HCT116 (cell line): ENCODE results near the gene SMG6. TPM values are rescaled to one million over a fixed set of nuclear protein-coding genes. Genes with fewer than 3 reads are reported as not detected.

Experiments
- ATAC-seq: fragments of 200-7000 bp; cut with Tn5 transposase; 2 replicates; pipeline ENCODE4 v1.9.1; 2020; ENCODE audit warnings: mild to moderate bottlenecking, moderate library complexity
- BruUV-seq: library from RNA; stranded (reverse); fragments of 400-500 nt; replicated peaks from 2 replicates; lab custom pipeline; 2021; lab: Mats Ljungman, UMichigan
- CTCF ChIA-PET: fragments of 300-600 bp; sonication (Branson Sonifier 250); formaldehyde crosslinking; loops from one replicate; lab custom pipeline; 2021; ENCODE audit warnings: antibody characterized with exemption; lab: Charles Lee
- POLR2A ChIA-PET: fragments of 300-600, 350-600 bp; sonication (Branson Sonifier 250); formaldehyde crosslinking; loops from one replicate; lab custom pipeline; 2021; ENCODE audit warnings: antibody characterized with exemption; lab: Charles Lee
- RAD21 ChIA-PET, 2 experiments: fragments of 300-600 bp; sonication (Branson Sonifier 250); formaldehyde crosslinking; loops; one replicate each; lab custom pipeline; 2023; ENCODE audit warnings: low total read pairs in 2 of 2; ENCODE audit not compliant: uncharacterized antibody in 2 of 2, unreplicated experiment in 2 of 2, low non-redundant PET in 1 of 2; lab: Charles Lee
- DNase-seq: peaks from one replicate; pipeline ENCODE4 v3.0.0-alpha.2; 2010; ENCODE audit warnings: low read depth, low spot score
- H2AFZ ChIP-seq: fragments of 200-600 bp; shearing (Covaris generic), sonication (generic); 2 replicates; pipeline ENCODE4 v1.6.1; 2017; ENCODE audit warnings: low read depth, mixed run types, mixed read lengths, antibody characterized with exemption, low read length; ENCODE audit not compliant: poor library complexity, severe bottlenecking
- H3K27ac ChIP-seq: 2 replicates; pipeline ENCODE4 v1.5.1; 2012; ENCODE audit warnings: low read depth, low read length
- H3K27me3 ChIP-seq: fragments of 200-600 bp; sonication (generic); 2 replicates; pipeline ENCODE4 v1.6.1; 2016; ENCODE audit warnings: mixed run types, low read length, mixed read lengths; ENCODE audit not compliant: insufficient read depth
- H3K36me3 ChIP-seq, 2 experiments: fragments of 200-500 bp in 1 of 2; fragments of 200-600 bp in 1 of 2; sonication (Bioruptor generic) in 1 of 2; sonication (generic) in 1 of 2; 2 replicates each; pipeline versions ENCODE4 v1.5.1 to v1.6.1; 2014 to 2016; ENCODE audit warnings: low read length in 2 of 2, inconsistent platforms in 1 of 2, mixed read lengths in 1 of 2, mixed run types in 1 of 2; ENCODE audit not compliant: insufficient read depth in 2 of 2, control insufficient read depth in 1 of 2
- H3K4me1 ChIP-seq, 2 experiments: fragments of 200-600 bp in 1 of 2; sonication (generic) in 1 of 2; 2 replicates each; pipeline versions ENCODE4 v1.5.1 to v1.6.1; 2012 to 2017; ENCODE audit warnings: low read length in 2 of 2, inconsistent platforms in 1 of 2, mild to moderate bottlenecking in 1 of 2, mixed read lengths in 1 of 2, mixed run types in 1 of 2, moderate library complexity in 1 of 2; ENCODE audit not compliant: insufficient read depth in 2 of 2, control insufficient read depth in 1 of 2
- H3K4me2 ChIP-seq: fragments of 200-600 bp; sonication (generic); 2 replicates; pipeline ENCODE4 v1.6.1; 2017; ENCODE audit warnings: mixed run types, low read length, mixed read lengths
- H3K4me3 ChIP-seq, 2 experiments: fragments of 200-600 bp in 1 of 2; sonication (generic) in 1 of 2; replicated peaks in 1 of 2; 2 replicates each; pipeline ENCODE4 v1.5.1; 2011 to 2016; ENCODE audit warnings: low read length in 2 of 2, control low read depth in 1 of 2, low read depth in 1 of 2, mild to moderate bottlenecking in 1 of 2, mixed read lengths in 1 of 2, mixed run types in 1 of 2
- H3K79me2 ChIP-seq: fragments of 200-600 bp; sonication (generic); 2 replicates; pipeline ENCODE4 v1.6.1; 2017; ENCODE audit warnings: mild to moderate bottlenecking, mixed run types, low read length, moderate library complexity, mixed read lengths; ENCODE audit not compliant: insufficient read depth
- H3K9ac ChIP-seq: fragments of 200-600 bp; sonication (generic); 2 replicates; pipeline ENCODE4 v1.6.1; 2016; ENCODE audit warnings: low read length, mixed read lengths
- H3K9me2 ChIP-seq: fragments of 200-600 bp; sonication (generic), shearing (Covaris generic); 2 replicates; pipeline ENCODE4 v1.6.1; 2017; ENCODE audit warnings: mixed run types, mild to moderate bottlenecking, moderate library complexity; ENCODE audit not compliant: insufficient read depth
- H3K9me3 ChIP-seq, 2 experiments: fragments of 200-500 bp in 1 of 2; fragments of 200-600 bp in 1 of 2; sonication (Bioruptor generic) in 1 of 2; sonication (generic) in 1 of 2; 2 replicates each; pipeline ENCODE4 v1.6.1; 2014 to 2017; ENCODE audit warnings: low read length in 2 of 2, mixed read lengths in 2 of 2, inconsistent platforms in 1 of 2, low read depth in 1 of 2, mild to moderate bottlenecking in 1 of 2, mixed run types in 1 of 2, moderate library complexity in 1 of 2; ENCODE audit not compliant: control insufficient read depth in 1 of 2, insufficient read depth in 1 of 2
- H4K20me1 ChIP-seq: fragments of 200-600 bp; sonication (generic), shearing (Covaris generic); 2 replicates; pipeline ENCODE4 v1.6.1; 2017; ENCODE audit warnings: mixed run types, mild to moderate bottlenecking, moderate library complexity; ENCODE audit not compliant: insufficient read depth
- CBX3 ChIP-seq: IDR thresholded peaks from 2 replicates; pipeline ENCODE4 v1.6.1; 2012; ENCODE audit warnings: low read depth
- CEBPB ChIP-seq: IDR thresholded peaks from 2 replicates; pipeline ENCODE4 v1.6.1; 2012; ENCODE audit warnings: low read depth
- EGR1 ChIP-seq: IDR thresholded peaks from 2 replicates; pipeline ENCODE4 v1.6.1; 2012; ENCODE audit warnings: low read depth
- ELF1 ChIP-seq: IDR thresholded peaks from 2 replicates; pipeline ENCODE4 v1.6.1; 2012; ENCODE audit warnings: low read depth, borderline replicate concordance
- EZH2phosphoT487 ChIP-seq: fragments of 200-600 bp; IDR thresholded peaks from 2 replicates; pipeline ENCODE4 v1.6.1; 2018; ENCODE audit warnings: antibody characterized with exemption, borderline replicate concordance
- FOSL1 ChIP-seq: IDR thresholded peaks from 2 replicates; pipeline ENCODE4 v1.6.1; 2012; ENCODE audit warnings: low read depth
- JUND ChIP-seq: IDR thresholded peaks from 2 replicates; pipeline ENCODE4 v1.6.1; 2012
- POLR2A ChIP-seq: IDR thresholded peaks from 2 replicates; pipeline ENCODE4 v1.7.0; 2011; ENCODE audit warnings: borderline replicate concordance; ENCODE audit not compliant: insufficient read depth, insufficient read length; ENCODE audit errors: extremely low read depth
- POLR2AphosphoS5 ChIP-seq: IDR thresholded peaks from 2 replicates; pipeline ENCODE4 v1.6.1; 2011; ENCODE audit warnings: mild to moderate bottlenecking, low read depth, low read length, moderate library complexity
- RAD21 ChIP-seq: IDR thresholded peaks from 2 replicates; pipeline ENCODE4 v1.6.1; 2012; ENCODE audit warnings: low read depth, mild to moderate bottlenecking
- SP1 ChIP-seq: IDR thresholded peaks from 2 replicates; pipeline ENCODE4 v1.6.1; 2012; ENCODE audit warnings: low read depth
- SRF ChIP-seq: IDR thresholded peaks from 2 replicates; pipeline ENCODE4 v1.6.1; 2012; ENCODE audit warnings: low read depth
- TCF7L2 ChIP-seq: IDR thresholded peaks from 2 replicates; pipeline ENCODE4 v1.7.0; 2011; ENCODE audit warnings: borderline replicate concordance, inconsistent platforms; ENCODE audit not compliant: insufficient read depth, insufficient read length; ENCODE audit errors: extremely low read depth
- YY1 ChIP-seq: IDR thresholded peaks from 2 replicates; pipeline ENCODE4 v1.6.1; 2011; ENCODE audit warnings: low read length, low read depth, moderate library complexity, mild to moderate bottlenecking; ENCODE audit not compliant: insufficient replicate concordance; ENCODE audit errors: extremely low read depth
- ZFX ChIP-seq: fragments of 450-650 bp; IDR thresholded peaks from 2 replicates; pipeline ENCODE4 v1.6.1; 2017
- ZNF274 ChIP-seq: fragments of 200-500 bp; sonication (Bioruptor generic); IDR thresholded peaks from 2 replicates; pipeline ENCODE4 v1.6.1; 2014; ENCODE audit warnings: mild to moderate bottlenecking, low read depth, low read length, inconsistent platforms
- intact Hi-C: fragments of 100-400 bp; cut with micrococcal nuclease; formaldehyde crosslinking; loops from 2 replicates; pipeline ENCODE4 v1.10.0; 2022
- total RNA-seq: library from RNA; stranded (reverse); gene quantifications from one replicate; pipeline ENCODE4 v1.2.1, GENCODE V29; 2021; ENCODE audit not compliant: unreplicated experiment
- TF ChIP-seq, protein P1 (sequence below): IDR thresholded peaks from 2 replicates; pipeline ENCODE4 v1.6.1; 2011; ENCODE audit warnings: mild to moderate bottlenecking, low read length, moderate library complexity; ENCODE audit not compliant: insufficient replicate concordance; ENCODE audit errors: extremely low read depth
- TF ChIP-seq, protein P2 (sequence below): IDR thresholded peaks from 2 replicates; pipeline ENCODE4 v1.6.1; 2012; ENCODE audit warnings: low read depth
- TF ChIP-seq, protein P3 (sequence below): IDR thresholded peaks from 2 replicates; pipeline ENCODE4 v1.6.1; 2012
- TF ChIP-seq, protein P4 (sequence below), 3 experiments: fragments of 200-600 bp in 1 of 3; sonication (generic) in 1 of 3; IDR thresholded peaks in 2 of 3; conservative IDR thresholded peaks in 1 of 3; 2 replicates each; pipeline ENCODE4 v1.5.1; 2012 to 2017; ENCODE audit warnings: low read depth in 2 of 3, low read length in 2 of 3, antibody characterized with exemption in 1 of 3, borderline replicate concordance in 1 of 3, control low read depth in 1 of 3, mild to moderate bottlenecking in 1 of 3, mixed read lengths in 1 of 3, mixed run types in 1 of 3, moderate library complexity in 1 of 3; ENCODE audit not compliant: insufficient read depth in 1 of 3

The SMG6 gene
- total RNA-seq, 1 experiment from 2014 or later: 23.1 TPM

DNA sequence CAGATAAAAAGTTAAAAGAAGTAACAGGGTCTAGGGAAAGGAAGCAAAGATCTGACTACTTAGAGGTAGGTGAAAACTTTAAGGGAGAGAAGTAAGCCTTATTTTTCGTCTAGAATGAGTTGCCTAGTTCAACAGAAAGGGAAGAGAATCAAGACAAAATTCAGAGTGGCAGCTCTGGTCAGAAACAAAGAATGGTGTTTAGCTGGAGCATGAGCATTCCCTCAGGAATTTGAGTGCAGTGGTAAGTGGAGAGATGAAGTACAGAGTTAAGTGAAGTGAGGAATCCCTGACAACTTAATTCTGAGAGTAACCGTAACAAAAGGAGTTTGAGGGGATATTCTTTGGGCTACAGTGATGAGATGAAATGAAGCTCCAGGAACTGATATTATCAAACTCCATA is 11.5 kb downstream of the SMG6 start:
- ATAC-seq: no peak
- H3K79me2 ChIP-seq: peaks cover 31% of the 10 kb centered on the region
- no TSS peak for BruUV-seq
- TF ChIP-seq YY1 (no peak), CBX3 (no peak), ZNF274 (no peak), EZH2phosphoT487 (no peak), RAD21 (no peak), ZFX (no peak), SP1 (no peak), SRF (no peak), CEBPB (no peak), POLR2A (no peak), POLR2AphosphoS5 (no peak), JUND (no peak), EGR1 (no peak), ELF1 (no peak), FOSL1 (no peak), TCF7L2 (no peak)
- TF ChIP-seq, protein P1, sequence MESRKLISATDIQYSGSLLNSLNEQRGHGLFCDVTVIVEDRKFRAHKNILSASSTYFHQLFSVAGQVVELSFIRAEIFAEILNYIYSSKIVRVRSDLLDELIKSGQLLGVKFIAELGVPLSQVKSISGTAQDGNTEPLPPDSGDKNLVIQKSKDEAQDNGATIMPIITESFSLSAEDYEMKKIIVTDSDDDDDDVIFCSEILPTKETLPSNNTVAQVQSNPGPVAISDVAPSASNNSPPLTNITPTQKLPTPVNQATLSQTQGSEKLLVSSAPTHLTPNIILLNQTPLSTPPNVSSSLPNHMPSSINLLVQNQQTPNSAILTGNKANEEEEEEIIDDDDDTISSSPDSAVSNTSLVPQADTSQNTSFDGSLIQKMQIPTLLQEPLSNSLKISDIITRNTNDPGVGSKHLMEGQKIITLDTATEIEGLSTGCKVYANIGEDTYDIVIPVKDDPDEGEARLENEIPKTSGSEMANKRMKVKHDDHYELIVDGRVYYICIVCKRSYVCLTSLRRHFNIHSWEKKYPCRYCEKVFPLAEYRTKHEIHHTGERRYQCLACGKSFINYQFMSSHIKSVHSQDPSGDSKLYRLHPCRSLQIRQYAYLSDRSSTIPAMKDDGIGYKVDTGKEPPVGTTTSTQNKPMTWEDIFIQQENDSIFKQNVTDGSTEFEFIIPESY: no peak
- TF ChIP-seq, protein P2, sequence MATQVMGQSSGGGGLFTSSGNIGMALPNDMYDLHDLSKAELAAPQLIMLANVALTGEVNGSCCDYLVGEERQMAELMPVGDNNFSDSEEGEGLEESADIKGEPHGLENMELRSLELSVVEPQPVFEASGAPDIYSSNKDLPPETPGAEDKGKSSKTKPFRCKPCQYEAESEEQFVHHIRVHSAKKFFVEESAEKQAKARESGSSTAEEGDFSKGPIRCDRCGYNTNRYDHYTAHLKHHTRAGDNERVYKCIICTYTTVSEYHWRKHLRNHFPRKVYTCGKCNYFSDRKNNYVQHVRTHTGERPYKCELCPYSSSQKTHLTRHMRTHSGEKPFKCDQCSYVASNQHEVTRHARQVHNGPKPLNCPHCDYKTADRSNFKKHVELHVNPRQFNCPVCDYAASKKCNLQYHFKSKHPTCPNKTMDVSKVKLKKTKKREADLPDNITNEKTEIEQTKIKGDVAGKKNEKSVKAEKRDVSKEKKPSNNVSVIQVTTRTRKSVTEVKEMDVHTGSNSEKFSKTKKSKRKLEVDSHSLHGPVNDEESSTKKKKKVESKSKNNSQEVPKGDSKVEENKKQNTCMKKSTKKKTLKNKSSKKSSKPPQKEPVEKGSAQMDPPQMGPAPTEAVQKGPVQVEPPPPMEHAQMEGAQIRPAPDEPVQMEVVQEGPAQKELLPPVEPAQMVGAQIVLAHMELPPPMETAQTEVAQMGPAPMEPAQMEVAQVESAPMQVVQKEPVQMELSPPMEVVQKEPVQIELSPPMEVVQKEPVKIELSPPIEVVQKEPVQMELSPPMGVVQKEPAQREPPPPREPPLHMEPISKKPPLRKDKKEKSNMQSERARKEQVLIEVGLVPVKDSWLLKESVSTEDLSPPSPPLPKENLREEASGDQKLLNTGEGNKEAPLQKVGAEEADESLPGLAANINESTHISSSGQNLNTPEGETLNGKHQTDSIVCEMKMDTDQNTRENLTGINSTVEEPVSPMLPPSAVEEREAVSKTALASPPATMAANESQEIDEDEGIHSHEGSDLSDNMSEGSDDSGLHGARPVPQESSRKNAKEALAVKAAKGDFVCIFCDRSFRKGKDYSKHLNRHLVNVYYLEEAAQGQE: no peak
- TF ChIP-seq, protein P3, sequence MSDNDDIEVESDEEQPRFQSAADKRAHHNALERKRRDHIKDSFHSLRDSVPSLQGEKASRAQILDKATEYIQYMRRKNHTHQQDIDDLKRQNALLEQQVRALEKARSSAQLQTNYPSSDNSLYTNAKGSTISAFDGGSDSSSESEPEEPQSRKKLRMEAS: no peak
- TF ChIP-seq, protein P4, sequence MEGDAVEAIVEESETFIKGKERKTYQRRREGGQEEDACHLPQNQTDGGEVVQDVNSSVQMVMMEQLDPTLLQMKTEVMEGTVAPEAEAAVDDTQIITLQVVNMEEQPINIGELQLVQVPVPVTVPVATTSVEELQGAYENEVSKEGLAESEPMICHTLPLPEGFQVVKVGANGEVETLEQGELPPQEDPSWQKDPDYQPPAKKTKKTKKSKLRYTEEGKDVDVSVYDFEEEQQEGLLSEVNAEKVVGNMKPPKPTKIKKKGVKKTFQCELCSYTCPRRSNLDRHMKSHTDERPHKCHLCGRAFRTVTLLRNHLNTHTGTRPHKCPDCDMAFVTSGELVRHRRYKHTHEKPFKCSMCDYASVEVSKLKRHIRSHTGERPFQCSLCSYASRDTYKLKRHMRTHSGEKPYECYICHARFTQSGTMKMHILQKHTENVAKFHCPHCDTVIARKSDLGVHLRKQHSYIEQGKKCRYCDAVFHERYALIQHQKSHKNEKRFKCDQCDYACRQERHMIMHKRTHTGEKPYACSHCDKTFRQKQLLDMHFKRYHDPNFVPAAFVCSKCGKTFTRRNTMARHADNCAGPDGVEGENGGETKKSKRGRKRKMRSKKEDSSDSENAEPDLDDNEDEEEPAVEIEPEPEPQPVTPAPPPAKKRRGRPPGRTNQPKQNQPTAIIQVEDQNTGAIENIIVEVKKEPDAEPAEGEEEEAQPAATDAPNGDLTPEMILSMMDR (IDR thresholded peaks at IDR 0.05 in 2 of 3, conservative IDR thresholded peaks at IDR 0.05 in 1 of 3; ENCODE audit: borderline replicate concordance in 1 of 3, insufficient read depth in 1 of 3, low read depth in 2 of 3, low read length in 2 of 3): no peak
- ChIA-PET CTCF (no interaction called here), RAD21 (no interaction called here), POLR2A (interaction anchor here (1.0 kb wide), 1 partner anchor 11 kb away, joined by 3 read pairs; the partner anchor contains the start of genes SMG6 and SRR)
- no peaks in the 10 kb centered on the region for H3K27me3 ChIP-seq
- no peak overlapping the region for H3K4me3 ChIP-seq
- intact Hi-C loops: no loop called here
- H3K9ac ChIP-seq: no peak overlapping the region
- DNase-seq: no peak
- H3K9me2 ChIP-seq: no peaks in the 10 kb centered on the region
- H4K20me1 ChIP-seq: no peaks in the 10 kb centered on the region
- H3K4me1 ChIP-seq: no peaks in the 10 kb centered on the region
- peaks cover 8 to 38% of the 10 kb centered on the region in 2 experiments; a peak in 3 of 4 replicates for H3K36me3 ChIP-seq
- H3K9me3 ChIP-seq: no peaks in the 10 kb centered on the region
- no peak overlapping the region for H2AFZ ChIP-seq
- H3K27ac ChIP-seq: no peak overlapping the region
- no peak overlapping the region for H3K4me2 ChIP-seq
